SW 1271 (cell line): ENCODE data around the gene USP49.
"Not testable (repeated sequence)": the region's sequence is repeated elsewhere in the genome, so short reads cannot be mapped to it uniquely, and the experiment has no call there.

Experiments used
- DNase-seq, 2 experiments: peaks; one replicate each; lab custom pipeline; 2025; lab: John Stamatoyannopoulos, UW

USP49 gene

DNA sequence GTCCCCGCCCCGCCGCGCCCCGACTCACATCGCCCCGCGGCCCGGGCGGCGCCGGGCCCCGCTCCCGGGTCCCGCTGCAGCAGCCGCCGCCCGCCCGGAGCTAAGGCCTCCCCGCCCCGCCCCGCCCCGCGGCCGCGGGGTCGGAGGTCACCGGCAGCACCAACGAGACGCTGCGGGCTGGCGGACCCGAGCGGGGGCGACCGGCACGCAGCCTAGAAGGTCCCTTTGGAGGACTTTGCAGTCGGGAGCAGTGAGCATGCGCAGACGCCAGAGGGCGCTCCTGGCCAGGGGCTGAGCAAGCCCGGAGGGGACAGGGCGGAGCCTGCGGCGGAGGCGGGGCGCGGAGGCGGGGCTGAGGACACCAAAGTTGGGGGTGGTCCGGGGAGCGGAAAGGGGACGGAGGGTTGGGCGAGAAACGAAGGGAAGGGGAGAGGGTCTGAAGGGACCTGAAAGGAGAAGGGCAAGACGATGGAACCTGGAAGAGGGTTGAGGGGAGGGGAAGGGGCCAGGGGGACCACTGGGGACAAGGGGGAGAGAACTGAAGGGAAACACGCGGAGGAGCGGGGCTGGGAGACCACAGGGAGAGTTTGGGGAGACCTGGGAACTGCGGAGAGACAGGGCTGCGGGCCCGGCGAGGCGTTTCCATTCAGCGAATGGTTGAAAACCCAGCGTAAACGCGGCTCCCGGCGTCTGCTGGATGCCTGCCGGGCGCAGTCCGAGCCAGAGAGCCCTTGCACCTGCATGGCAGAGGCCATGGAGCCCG, 115.2 kb downstream of the USP49 start, which contains the start of gene FRS3:
Gene FRS3, minus strand, starts transcription at position 113 of the 763 bp plus-strand sequence. CDS start 2,913 bp downstream, outside the sequence.
- peak; percentile 80 to 94 for DNase-seq

DNA sequence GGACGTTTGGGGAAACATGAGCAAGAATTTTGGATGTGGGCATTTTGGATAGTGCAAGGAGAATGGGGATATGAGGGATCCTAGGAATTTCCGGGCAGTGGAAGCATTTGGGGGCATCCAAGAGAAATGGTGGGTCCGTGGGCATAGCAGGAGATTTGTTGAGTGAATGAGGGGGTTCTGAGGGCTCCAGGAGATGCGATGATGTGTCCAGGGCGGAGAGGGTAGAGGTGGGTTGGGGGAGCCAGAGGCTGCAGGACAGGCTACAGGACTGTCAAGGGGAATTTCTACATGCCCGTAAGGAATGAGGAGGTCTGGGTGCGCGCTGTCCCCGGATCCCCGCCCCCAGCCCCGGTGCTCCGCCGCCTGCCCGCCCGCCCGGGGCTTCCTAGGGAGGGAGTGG, 115.8 kb downstream of the USP49 start:
- no peak for DNase-seq

- DNase-seq = no peak
These were observed 116.3 kb downstream of the USP49 start for GRCh38 chr6:41778895-41779294.

GRCh38 chr6:41777551-41778285, 117.5 kb downstream of the USP49 start:
- DNase-seq = no peak

GRCh38 chr6:41775293-41775882, 119.8 kb downstream of the USP49 start:
- DNase-seq = no peak

DNA sequence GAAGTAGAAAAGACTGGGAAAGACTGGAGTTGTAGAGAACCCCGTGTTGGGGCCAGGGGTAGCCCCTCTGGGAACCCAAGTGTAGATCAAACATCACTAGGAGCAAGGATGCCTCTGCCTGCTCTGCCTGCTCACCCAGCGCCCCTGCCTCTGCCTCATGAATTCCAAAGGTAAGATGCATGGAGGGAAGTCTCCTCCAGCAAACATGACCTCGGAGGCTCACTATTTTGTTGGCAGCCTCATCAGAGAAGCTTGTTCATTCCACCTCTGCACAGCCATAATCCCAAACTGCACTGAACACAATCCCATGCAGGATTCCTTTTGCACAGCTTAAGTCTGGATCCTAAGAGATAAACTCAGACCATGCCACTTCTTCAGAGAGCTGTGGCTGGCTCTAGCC, 120.3 kb downstream of the USP49 start:
- no peak for DNase-seq

DNA sequence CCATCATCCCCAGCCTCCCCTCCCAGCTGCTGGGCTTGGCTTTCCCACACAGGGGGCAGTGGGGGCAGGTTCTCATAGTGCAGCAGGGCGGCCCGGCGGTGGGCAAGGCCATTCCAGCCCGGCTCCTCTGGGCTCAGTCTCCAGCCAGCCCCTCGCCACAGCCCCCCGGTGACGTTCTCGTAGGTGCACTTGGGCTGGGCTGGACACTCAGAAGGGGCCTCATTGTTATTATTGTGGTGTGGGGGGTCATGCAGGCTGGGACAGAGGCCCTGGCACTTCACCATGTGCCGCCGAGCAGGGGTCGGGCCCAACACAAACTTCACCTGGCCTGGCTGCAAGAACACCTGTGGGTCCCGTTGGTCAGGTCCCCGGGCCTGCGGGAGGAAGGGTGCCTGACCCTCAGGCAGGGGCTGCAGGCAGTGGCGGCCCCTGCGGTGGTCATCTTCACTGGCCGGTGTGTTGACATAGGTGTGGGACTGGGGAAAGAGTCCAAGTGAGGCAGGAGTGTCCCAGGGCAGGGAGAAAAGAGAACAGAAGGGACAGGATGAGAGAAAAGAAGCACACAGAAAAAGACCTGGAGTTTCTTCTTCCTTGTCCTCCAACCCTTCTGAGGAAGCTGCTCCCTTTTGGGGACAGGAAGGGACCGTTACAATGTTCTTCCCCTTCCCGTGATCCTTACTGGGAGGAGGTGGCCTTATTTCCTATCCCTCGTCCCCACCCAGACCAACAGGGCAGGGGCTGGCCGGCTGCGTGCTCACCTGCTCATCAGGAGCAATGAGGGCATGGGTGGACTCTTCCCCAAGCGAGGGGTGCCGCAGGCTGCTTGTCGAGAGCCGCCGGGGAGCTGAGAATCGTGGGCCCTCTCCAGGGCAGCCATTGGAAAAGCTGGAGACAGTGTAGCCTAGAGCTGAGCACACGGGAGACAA, 123.9 kb downstream of the USP49 start:
- no peak for DNase-seq

DNA sequence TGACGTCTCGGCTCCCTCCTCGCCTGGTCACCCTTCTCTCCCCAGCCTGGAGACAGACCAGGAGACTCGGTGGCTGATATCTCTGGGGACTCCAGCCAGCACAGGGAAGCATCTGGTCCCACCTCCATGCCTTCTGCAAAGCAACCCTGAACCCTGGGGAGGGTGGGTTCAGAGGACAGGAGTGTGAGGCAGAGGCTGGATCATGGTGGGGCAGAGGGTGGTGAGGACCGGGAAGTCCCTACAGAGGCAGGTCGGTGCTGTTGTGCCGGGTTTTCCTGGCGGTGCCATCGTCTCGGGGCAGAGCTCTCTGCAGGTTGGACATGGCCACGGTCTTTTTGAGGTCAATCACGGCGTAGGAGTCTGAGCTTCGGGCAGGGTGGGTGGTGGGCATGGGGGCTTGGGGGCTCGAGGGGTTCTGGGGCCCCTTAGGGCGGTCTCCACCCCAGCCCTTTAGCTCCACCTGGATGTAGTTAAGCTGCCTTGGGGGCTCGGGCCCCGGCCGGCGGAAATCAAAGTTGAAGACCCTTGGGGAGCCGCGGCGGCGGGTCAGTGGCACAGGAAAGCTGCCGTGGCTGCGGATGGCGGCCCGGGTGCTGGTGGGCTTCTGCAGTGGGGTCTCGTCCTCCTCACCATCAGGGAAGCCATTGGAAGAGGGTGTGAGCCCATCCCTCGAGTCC, 124.7 kb downstream of the USP49 start:
- DNase-seq = no peak

DNA sequence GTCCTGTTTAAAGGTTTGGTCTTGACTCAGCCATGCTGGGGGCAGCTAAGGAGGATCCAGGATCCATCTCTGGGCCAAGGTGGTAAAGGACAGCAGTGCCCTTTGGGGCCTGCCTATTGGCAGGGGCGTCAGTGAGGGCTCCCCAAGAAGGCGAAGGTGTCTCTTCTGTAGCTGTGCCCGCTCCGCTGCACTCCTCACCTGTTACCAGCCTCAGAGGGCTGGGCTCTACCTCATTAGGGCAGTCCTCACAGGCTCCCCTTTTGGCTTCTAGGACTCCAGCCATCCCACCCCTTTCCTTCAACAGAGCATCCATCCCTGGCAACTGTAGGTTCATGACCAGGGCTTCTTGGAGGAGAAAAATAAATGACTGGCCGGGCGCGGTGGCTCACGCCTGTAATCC, 125.8 kb downstream of the USP49 start:
- no peak for DNase-seq

DNA sequence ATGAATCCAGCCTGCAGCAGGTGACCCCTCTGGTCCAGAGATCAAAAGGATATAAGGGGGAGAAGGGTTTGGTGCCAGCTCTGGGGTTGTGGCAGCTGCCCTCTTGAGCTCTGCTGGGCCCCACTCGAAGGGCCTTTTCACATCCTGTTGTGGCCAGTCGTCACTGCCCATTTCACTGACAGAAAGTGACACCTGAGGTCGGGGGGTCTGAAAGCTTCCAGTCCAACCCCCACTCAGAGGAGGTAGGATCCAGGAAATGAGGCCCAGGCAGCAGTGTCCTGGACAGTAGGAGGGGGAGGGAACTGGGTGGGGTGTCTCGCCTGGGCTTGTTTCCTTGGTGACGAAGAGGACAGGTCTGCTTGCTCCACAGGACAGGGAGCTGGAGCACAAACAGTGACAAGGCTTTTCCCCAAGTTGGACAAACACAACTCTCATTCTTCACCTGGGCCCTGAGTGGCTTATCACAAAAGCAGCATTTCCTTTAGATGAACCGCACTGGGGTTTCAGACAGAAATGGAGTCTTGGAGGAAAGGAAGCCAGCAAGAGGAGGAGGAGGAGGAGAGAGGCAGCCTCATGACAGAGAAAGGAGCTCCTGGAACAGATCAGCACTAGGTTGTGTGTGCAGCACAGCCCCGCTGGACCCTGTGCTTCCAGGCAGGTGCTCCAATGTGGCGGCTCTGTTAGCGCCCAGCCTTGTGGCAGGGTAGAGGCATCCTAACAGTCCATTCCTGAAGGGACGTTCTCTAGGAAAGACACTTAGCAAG, 126.4 kb downstream of the USP49 start:
- no peak for DNase-seq

DNA sequence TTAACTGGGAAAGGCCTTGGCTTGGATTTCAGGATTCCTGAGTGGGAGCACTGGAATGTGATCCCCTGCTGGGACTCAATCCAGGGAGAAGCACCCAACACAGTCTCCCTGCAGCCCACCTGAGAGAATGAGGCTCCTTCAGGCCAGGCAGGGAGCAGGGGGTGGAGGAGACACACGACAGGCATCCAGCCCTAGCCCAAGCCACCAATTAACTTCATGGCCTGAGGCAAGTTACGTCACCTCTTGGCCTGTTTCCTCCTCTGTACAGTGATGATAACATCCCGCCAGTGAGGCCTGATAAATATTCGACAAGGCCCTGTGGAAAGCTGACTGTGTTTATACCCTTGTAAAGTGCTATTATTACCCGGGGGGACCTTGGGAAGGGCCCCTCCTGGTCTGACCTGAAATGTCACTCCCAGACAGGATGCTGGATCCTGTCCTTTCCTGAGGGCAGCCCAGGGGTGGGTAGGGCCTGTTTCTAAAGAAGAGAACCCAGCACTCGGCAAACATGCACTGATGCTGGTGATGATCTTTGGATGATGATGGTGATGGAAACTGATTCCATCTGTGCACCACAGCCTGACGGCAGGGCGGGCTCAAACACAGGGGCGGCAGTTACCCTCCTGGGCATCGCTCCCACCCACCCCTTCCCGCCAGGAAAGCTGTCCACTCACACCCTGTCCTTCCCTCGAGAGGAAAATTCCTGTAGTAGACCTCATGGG, 127.9 kb downstream of the USP49 start:
- DNase-seq = peak in 1 of 2 experiments; percentile 12

DNA sequence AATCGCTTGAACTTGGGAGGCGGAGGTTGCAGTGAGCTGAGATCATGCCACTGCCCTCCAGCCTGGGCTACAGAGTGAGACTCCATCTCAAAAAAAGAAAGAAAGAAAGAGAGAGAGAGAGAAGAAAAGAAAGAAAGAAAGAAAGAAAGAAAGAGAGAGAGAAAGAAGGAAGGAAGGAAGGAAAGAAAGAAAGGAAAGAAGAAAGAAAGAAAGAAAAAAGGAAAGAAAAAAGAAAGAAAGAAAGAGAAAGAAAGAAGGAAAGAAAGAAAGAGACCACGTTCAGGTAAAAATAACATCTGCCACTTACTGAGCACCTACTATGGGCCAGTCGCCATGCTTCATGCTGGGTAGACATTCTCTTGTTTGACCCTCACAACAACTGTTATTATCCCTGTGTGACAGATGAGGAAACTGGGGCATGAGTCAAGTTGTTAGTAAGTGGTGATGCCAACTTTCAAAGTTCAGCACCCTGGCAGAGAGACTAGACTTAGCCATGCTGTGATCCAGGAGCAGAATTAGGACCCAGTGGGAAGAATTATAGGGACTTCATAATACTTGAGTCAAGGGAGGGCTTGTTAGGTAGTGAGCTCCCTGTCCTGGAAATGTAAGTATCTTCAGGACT, 129.0 kb downstream of the USP49 start:
- not testable (repeated sequence) for DNase-seq

DNA sequence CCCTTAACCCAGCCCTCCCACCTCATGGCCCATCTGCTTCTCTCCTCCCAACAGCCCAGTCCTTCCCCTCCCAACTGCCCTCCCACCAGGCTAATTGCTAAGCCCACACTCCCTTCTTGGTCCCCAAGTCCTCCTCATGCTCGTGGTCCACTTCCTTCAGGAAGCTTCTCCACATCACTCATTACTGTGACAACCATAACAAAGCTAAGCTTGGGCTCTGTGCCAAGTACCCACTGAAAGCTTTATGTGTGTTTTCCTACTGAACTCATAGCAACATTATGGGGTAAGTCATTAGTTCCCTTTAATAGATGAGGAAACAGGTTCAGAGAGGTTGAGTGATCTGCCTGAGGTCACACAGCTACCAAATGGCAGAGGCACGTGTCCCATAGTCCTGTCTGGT, 131.7 kb downstream of the USP49 start:
- DNase-seq = no peak

- DNase-seq = no peak
These were observed 135.1 kb downstream of the USP49 start for GRCh38 chr6:41759905-41760579.

DNA sequence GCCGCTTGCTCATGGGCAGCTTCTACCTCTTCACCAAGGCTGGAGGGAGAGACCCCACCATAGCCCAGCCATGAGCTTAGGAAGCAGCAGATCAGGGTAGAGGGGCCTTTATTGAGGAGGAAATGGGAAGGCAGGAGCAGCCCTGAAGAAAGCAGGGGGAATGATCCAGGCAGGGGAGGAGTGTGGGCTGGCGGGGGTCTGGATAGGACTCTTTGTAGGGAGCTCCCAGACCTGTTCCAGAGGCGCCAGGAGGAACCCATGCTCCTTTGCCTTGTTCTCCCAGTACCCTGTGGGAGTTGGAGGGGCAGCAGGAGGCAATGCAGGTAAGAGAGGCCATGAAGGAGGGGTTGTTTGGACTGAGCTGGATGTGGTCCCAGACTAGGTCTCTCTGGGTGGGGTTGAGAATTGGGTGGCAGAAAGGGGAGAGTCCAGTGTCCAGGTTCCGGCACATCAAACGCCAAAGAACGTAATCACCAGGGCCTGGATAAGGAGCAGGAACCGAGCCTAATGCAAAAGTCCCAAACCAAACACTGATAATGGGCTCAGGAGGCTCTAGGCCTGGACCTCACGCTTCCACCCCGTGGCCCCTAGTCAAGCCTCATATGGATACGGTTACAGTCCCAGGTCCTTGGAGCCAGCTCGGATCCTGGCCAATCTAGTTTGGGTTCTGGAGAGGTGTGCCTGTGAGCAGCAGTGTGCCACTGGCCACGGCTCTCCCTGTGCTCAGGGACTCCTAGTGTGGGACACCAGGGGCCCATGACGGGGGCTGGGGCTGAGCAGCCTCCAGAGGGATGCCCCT, 135.9 kb downstream of the USP49 start:
- DNase-seq = no peak

GRCh38 chr6:41758641-41759035, 136.5 kb downstream of the USP49 start:
- no peak for DNase-seq

- no peak for DNase-seq
These were observed 137.1 kb downstream of the USP49 start for GRCh38 chr6:41757931-41758640.
